Ramos (cell line): Measurements from ENCODE around the gene GON7.
"Not testable (repeated sequence)": the region's sequence is repeated elsewhere in the genome, so short reads cannot be mapped to it uniquely, and the experiment has no call there.

ENCODE experiments used
- in situ Hi-C: fragments of 300-500 bp; cut with MboI; formaldehyde crosslinking; loops from one replicate; pipeline ENCODE4 v1.14.3; 2022; ENCODE audit warnings: low sequenced_read_pairs; ENCODE audit not compliant: unreplicated experiment

The GON7 gene

DNA sequence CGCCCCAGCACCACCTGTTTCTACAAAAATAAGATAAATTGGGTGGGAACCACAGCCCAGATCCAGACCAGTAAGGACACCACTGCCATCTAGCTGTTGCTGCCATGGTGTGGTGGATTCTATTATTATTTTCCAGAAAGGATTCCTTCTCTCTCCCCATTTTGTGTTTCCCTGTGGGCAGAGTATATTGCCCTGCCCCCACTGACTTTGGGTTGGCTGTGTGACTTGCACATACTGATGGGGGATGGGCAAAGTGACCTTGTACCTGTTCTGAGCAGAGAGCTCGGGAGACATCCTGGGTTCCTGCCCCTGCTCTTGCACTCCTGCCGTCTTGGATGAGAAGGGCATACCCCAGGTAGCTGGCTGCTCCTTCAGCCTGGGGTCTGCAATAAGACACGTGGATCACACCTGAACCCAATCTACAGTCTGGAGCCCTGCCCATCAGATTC is 46.5 kb downstream of the GON7 start:
- in situ Hi-C loops, result no loop called here

DNA sequence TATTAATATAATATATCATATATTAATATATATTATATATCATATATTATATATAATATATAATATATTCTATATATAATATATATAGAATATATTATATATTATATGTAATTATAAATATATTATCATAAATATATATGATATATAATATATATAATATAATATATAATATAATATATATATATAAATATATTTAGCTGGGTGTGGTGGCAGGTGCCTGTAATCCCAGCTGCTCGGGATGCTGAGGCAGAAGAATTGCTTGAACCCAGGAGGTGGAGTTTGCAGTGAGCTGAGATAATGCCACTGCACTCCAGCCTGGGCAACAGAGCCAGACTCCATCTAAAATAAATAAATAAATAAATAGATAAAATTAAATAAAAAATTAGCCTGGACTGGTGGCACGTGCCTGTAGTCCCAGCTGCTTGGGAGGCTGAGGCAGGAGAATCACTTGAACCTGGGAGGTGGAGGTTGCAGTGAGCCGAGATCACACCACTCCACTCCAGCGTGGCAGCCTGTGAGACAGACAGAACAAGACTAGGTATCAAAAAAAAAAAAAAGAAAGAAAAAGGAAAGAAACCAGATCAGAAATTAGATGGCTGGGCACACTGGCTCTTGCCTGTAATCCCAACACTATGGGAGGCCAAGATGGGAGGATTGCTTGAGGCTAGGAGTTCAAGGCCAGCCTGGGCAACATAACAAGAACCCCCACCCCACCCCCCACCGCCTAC is 47.1 kb downstream of the GON7 start:
- in situ Hi-C loops, result not testable (repeated sequence)

DNA sequence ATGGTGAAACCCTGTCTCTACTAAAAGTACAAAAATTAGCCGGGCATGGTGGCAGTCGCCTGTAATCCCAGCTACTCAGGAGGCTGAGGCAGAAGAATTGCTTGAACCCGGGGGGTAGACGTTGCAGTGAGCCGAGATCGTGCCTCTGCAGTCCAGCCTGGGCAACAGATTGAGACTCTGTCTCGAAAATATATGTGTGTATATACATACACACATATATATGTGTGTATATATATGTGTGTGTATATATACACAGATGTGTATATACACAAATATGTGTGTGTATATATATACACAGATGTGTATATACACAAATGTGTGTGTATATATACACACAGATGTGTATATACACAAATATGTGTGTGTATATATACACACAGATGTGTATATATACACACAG is 48.5 kb downstream of the GON7 start:
- in situ Hi-C loops, result not testable (repeated sequence)

DNA sequence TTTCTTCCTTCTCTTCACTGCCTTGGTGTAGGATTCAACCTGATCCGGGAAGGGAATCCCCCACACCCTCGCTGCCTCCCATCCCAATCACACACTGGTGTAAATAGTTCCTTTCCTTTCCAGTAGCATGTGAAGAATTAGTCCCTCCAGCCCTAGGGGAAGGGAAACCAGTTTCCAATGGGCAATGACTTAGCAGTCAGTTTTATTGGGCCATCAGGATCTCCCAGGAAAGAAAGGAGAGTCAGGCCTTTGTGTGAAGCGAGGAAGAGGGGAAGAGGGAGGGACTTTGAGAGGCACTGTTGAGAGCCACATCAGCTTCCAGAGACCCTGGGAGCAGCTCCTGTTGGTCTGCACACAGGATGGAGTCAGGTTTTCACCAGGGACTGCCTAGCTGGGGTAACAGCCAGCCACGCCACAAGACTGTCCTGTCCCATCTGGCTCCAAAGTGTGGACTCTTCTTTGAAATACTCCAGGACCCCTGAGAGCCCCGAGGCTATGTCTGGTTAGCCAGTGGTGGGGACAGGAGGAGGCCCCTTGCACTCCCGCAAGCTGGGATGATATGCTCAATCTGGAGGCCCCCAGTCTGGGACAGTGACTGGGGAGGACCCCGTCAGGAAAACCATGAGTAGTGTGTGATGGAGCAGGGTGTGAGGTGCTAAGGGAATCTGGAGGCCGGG is 50.0 kb downstream of the GON7 start:
- in situ Hi-C loops, result no loop called here

DNA sequence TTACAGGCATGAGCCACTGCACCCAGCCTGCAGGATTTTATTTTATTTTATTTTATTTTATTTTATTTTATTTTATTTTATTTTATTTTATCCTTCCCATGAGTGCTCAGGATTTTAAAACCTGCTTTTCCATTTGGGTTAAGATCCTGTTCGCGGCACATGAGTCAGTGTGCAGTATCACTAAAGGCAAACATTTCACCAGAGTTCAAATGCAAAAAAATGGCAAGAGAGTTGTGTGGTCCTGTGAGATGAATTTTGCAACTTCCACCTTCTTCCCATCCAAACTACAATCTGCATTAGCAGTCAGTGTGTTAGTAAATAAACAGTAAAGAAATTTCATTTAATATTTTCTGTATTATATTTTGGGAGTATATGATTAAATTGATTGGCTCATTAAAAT is 51.2 kb downstream of the GON7 start:
- in situ Hi-C loops, result no loop called here

DNA sequence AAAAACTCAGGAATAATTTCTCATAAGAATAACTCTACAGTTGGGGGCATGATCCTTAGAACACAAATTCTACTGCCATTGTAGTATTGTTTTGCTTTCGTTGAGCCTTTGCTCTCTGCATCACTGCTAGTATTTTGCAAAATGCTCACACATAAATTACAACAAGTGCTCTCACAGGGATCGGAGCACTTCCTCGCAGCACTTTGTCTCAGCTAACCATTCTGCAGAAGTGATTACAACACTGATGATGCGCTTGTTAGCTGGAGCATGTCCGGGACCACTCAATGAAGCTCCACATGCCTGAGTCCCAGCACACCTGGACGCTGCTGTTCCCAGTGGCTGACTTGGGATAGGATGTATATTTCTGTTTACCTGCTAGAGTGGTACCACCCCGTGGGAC is 53.7 kb downstream of the GON7 start:
- in situ Hi-C loops, result no loop called here
